ENCODE measurements around the gene RPP21. TPM values are rescaled to one million over a fixed set of nuclear protein-coding genes. Genes with fewer than 3 reads are reported as not detected.

Gene RPP21
- total RNA-seq, 1 experiment from 2014 or later, result 81.3 TPM

GRCh38 chr6:30317913-30318589 is 26.9 kb upstream of the RPP21 start:
- ChIA-PET POLR2A (interaction anchor here (0.6 kb wide), 1 partner anchor 1333 kb away, joined by 8 read pairs; no protein-coding TSS in a partner anchor), CTCF (no interaction called here)
- Histone ChIP-seq H3K9me3 (ENCODE audit: control insufficient read depth, insufficient read depth, low read depth, low read length) (no peaks in the 10 kb centered on the region), H3K27ac (ENCODE audit: low read length) (no peak overlapping the region), H3K4me3 (ENCODE audit: low read depth in 2 of 2, low read length in 2 of 2) (no peak overlapping the region), H3K36me3 (ENCODE audit: control insufficient read depth, insufficient read depth, low read length) (no peaks in the 10 kb centered on the region; the same call in 1 of the 2 replicates), H3K27me3 (ENCODE audit: control insufficient read depth, insufficient read depth, low read length) (no peaks in the 10 kb centered on the region), H3K4me1 (ENCODE audit: control insufficient read depth, insufficient read depth, low read length) (peaks cover 5% of the 10 kb centered on the region)
- intact Hi-C loops (cut with micrococcal nuclease; ENCODE audit: unreplicated experiment) (no loop called here), in situ Hi-C loops (cut with HindIII; ENCODE audit: low pct_unique_long_range_greater_than_20kb, low sequenced_read_pairs) (no loop called here)
- no TSS peak for BruUV-seq (replicated peaks)
- ATAC-seq (no peak), DNase-seq (ENCODE audit: low read depth, low spot score) (no peak)
- TF ChIP-seq, protein P1, sequence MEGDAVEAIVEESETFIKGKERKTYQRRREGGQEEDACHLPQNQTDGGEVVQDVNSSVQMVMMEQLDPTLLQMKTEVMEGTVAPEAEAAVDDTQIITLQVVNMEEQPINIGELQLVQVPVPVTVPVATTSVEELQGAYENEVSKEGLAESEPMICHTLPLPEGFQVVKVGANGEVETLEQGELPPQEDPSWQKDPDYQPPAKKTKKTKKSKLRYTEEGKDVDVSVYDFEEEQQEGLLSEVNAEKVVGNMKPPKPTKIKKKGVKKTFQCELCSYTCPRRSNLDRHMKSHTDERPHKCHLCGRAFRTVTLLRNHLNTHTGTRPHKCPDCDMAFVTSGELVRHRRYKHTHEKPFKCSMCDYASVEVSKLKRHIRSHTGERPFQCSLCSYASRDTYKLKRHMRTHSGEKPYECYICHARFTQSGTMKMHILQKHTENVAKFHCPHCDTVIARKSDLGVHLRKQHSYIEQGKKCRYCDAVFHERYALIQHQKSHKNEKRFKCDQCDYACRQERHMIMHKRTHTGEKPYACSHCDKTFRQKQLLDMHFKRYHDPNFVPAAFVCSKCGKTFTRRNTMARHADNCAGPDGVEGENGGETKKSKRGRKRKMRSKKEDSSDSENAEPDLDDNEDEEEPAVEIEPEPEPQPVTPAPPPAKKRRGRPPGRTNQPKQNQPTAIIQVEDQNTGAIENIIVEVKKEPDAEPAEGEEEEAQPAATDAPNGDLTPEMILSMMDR (IDR thresholded peaks at IDR 0.05), result no peak
- TF ChIP-seq REST (IDR thresholded peaks at IDR 0.05; ENCODE audit: insufficient read depth in 1 of 2, low read depth in 2 of 2, low read length in 1 of 2), result no peak
- no peak for TF ChIP-seq POLR2AphosphoS5 (IDR thresholded peaks at IDR 0.05; ENCODE audit: low read depth, low read length)
- no peak for TF ChIP-seq SIN3A (IDR thresholded peaks at IDR 0.05; ENCODE audit: borderline replicate concordance, insufficient read depth, low read depth, low read length)
- TF ChIP-seq TCF7L2 (IDR thresholded peaks at IDR 0.05; ENCODE audit: low read depth, low read length), result no peak

DNA sequence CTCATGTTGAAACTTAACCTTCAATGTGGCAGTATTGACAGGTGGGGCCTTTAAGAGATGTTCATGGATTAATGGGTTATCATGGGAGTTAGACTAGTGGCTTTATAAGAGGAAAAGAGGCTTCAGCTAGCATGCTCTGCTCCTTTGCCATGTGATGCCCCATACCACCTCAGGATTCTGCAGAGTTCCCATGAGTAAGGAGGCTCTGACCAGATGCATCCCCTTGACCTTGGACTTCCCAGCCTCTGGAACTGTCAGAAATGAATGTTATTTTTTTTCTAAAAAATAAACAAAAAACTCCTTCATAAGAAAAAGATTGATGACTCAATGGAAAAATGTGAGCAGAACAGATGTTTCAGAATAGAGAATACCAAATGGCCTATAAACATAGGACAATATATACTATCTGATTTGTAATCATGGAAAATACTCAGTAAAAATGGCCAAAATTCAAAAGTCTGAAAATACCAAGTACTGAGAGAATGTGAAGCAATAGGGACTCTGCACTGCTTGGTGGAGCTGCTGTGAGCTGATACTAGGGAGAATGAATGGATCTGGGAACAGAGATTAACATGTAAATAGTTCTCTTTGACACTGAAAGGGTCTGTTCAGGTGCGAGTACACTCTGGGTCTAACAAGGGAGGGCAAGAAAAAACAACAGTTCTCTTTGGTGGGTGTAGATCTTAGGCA is 25.7 kb upstream of the RPP21 start:
- ChIA-PET POLR2A (no interaction called here), CTCF (no interaction called here)
- no TSS peak for BruUV-seq (replicated peaks)
- Histone ChIP-seq H3K4me1 (ENCODE audit: control insufficient read depth, insufficient read depth, low read length) (peaks cover 14% of the 10 kb centered on the region), H3K27ac (ENCODE audit: low read length) (no peak overlapping the region), H3K9me3 (ENCODE audit: control insufficient read depth, insufficient read depth, low read depth, low read length) (no peaks in the 10 kb centered on the region), H3K4me3 (ENCODE audit: low read depth in 2 of 2, low read length in 2 of 2) (no peak overlapping the region), H3K27me3 (ENCODE audit: control insufficient read depth, insufficient read depth, low read length) (no peaks in the 10 kb centered on the region), H3K36me3 (ENCODE audit: control insufficient read depth, insufficient read depth, low read length) (no peaks in the 10 kb centered on the region; the same call in 1 of the 2 replicates)
- ATAC-seq (no peak), DNase-seq (ENCODE audit: low read depth, low spot score) (no peak)
- in situ Hi-C loops (cut with HindIII; ENCODE audit: low pct_unique_long_range_greater_than_20kb, low sequenced_read_pairs) (no loop called here), intact Hi-C loops (cut with micrococcal nuclease; ENCODE audit: unreplicated experiment) (no loop called here)
- TF ChIP-seq POLR2AphosphoS5 (IDR thresholded peaks at IDR 0.05; ENCODE audit: low read depth, low read length) (no peak), TCF7L2 (IDR thresholded peaks at IDR 0.05; ENCODE audit: low read depth, low read length) (no peak), REST (IDR thresholded peaks at IDR 0.05; ENCODE audit: insufficient read depth in 1 of 2, low read depth in 2 of 2, low read length in 1 of 2) (no peak), SIN3A (IDR thresholded peaks at IDR 0.05; ENCODE audit: borderline replicate concordance, insufficient read depth, low read depth, low read length) (no peak)
- TF ChIP-seq, protein P1 (IDR thresholded peaks at IDR 0.05), result no peak
